HL-60 (cell line): ENCODE results near the gene KCNQ1.

Experiments used
- DNase-seq, 2 experiments: peaks; one replicate each; pipeline ENCODE4 v3.0.0-alpha.2; 2010 to 2020; ENCODE audit warnings: low read depth in 1 of 2, low spot score in 1 of 2
- H3K27ac ChIP-seq: fragments of 250-450 bp; sonication (Bioruptor Pico); replicated peaks from 2 replicates; pipeline ENCODE4 v1.5.1; 2020; ENCODE audit warnings: mild to moderate bottlenecking, moderate library complexity
- H3K27me3 ChIP-seq: fragments of 250-450 bp; sonication (Bioruptor Pico); 2 replicates; pipeline ENCODE4 v1.5.1; 2021; ENCODE audit warnings: mild to moderate bottlenecking, moderate library complexity; ENCODE audit not compliant: insufficient read depth, poor library complexity, severe bottlenecking
- H3K4me3 ChIP-seq: replicated peaks from 2 replicates; pipeline ENCODE4 v1.5.1; 2011; ENCODE audit warnings: mild to moderate bottlenecking, control low read depth, low read length; ENCODE audit not compliant: insufficient read depth
- GABPA ChIP-seq: IDR thresholded peaks from 2 replicates; pipeline ENCODE4 v1.6.1; 2012; ENCODE audit warnings: low read depth
- POLR2AphosphoS5 ChIP-seq: IDR thresholded peaks from 2 replicates; pipeline ENCODE4 v1.6.1; 2012; ENCODE audit warnings: low read depth
- SPI1 ChIP-seq: IDR thresholded peaks from 2 replicates; pipeline ENCODE4 v1.6.1; 2012; ENCODE audit warnings: low read depth, mild to moderate bottlenecking, borderline replicate concordance
- TF ChIP-seq, protein P1 (sequence below): IDR thresholded peaks from one replicate; pipeline ENCODE4 v1.5.1; 2011; ENCODE audit warnings: low read length, control low read depth, inconsistent platforms; ENCODE audit not compliant: insufficient read depth
- TF ChIP-seq, protein P2 (sequence below): IDR thresholded peaks from 2 replicates; pipeline ENCODE4 v1.6.1; 2012; ENCODE audit warnings: low read depth; ENCODE audit not compliant: insufficient replicate concordance

The KCNQ1 gene

DNA sequence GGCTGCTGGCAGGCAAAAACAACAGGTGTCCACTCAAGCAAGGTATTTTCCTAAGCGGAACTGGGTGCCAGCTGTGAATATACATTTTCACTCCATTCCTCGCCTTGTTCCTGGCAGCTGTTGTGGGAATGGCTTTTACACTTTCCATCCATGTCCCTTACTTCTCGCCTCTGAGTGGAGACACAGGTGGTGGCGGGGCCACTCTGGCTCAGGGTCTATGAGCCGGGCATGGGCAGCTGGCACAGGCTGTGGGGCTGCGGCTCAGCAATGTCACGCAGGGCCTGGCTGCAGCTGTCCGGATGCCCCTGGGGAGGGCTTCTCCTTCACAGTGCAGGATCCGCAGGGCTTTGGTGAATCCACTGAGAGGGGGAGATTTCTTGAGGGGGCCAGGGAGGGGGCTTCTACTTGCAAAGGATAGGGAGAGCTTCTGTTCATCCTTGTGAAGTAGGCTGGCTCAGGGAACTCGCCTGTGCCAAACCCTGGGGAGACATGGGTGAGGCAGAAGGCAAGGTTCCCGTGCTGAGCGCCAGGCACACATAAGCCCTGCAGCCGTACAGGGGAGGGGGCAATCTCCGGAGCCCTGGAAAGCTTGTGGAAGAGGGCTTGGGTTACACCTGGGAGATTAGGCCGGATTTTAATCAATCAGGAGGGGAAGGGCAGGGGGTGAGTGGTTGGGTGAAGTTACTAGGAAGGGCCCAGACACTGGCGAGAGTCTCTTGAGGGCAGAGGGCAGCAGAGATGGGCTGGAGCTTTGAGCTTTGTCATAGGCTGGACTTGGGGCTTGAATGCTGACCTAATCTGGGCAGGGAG, 209.3 kb downstream of the KCNQ1 start:
- DNase-seq = no peak
- Histone ChIP-seq H3K27me3 (no peaks in the 10 kb centered on the region), H3K27ac (no peak overlapping the region), H3K4me3 (no peak overlapping the region)
- TF ChIP-seq, protein P1, sequence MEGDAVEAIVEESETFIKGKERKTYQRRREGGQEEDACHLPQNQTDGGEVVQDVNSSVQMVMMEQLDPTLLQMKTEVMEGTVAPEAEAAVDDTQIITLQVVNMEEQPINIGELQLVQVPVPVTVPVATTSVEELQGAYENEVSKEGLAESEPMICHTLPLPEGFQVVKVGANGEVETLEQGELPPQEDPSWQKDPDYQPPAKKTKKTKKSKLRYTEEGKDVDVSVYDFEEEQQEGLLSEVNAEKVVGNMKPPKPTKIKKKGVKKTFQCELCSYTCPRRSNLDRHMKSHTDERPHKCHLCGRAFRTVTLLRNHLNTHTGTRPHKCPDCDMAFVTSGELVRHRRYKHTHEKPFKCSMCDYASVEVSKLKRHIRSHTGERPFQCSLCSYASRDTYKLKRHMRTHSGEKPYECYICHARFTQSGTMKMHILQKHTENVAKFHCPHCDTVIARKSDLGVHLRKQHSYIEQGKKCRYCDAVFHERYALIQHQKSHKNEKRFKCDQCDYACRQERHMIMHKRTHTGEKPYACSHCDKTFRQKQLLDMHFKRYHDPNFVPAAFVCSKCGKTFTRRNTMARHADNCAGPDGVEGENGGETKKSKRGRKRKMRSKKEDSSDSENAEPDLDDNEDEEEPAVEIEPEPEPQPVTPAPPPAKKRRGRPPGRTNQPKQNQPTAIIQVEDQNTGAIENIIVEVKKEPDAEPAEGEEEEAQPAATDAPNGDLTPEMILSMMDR = no peak
- no peak for TF ChIP-seq POLR2AphosphoS5
- TF ChIP-seq, protein P2, sequence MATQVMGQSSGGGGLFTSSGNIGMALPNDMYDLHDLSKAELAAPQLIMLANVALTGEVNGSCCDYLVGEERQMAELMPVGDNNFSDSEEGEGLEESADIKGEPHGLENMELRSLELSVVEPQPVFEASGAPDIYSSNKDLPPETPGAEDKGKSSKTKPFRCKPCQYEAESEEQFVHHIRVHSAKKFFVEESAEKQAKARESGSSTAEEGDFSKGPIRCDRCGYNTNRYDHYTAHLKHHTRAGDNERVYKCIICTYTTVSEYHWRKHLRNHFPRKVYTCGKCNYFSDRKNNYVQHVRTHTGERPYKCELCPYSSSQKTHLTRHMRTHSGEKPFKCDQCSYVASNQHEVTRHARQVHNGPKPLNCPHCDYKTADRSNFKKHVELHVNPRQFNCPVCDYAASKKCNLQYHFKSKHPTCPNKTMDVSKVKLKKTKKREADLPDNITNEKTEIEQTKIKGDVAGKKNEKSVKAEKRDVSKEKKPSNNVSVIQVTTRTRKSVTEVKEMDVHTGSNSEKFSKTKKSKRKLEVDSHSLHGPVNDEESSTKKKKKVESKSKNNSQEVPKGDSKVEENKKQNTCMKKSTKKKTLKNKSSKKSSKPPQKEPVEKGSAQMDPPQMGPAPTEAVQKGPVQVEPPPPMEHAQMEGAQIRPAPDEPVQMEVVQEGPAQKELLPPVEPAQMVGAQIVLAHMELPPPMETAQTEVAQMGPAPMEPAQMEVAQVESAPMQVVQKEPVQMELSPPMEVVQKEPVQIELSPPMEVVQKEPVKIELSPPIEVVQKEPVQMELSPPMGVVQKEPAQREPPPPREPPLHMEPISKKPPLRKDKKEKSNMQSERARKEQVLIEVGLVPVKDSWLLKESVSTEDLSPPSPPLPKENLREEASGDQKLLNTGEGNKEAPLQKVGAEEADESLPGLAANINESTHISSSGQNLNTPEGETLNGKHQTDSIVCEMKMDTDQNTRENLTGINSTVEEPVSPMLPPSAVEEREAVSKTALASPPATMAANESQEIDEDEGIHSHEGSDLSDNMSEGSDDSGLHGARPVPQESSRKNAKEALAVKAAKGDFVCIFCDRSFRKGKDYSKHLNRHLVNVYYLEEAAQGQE = no peak
- no peak for TF ChIP-seq GABPA
- TF ChIP-seq SPI1 = no peak

DNA sequence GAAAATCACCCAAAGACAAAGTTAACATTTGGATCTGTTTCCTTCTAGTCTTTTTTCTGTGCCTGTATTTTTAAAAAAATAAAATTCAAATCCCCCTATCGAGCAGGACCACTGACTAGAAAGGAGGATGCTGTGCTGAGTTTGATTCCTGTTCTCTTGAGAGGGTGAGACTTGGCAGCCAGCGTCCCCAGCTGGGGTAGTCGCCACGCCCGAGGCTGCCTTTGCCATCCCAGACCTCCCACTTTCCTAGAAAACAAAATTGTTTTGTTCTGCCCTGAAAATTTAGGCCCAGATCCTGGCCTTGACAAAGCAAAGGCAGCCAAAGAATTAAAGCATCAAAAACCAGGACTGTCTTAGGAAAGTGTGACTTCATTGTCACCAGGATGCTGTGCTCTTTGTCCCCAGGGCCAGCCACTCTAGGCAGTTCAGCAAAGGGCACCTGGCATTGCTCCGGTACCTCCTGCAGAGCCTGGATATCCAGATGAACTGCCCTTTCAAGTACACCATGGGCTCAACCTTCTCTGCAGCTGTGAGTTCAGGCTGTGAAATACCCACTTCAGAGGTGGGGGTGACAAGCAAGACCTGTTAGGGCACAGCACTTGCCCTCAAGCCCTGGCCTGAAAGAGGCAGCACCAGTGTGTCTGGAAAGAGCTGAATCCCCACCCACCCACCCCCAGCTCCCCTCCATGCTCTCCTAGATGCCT, 210.4 kb downstream of the KCNQ1 start:
- TF ChIP-seq POLR2AphosphoS5 (no peak), GABPA (no peak), SPI1 (no peak)
- TF ChIP-seq, protein P2 = no peak
- TF ChIP-seq, protein P1 = no peak

DNA sequence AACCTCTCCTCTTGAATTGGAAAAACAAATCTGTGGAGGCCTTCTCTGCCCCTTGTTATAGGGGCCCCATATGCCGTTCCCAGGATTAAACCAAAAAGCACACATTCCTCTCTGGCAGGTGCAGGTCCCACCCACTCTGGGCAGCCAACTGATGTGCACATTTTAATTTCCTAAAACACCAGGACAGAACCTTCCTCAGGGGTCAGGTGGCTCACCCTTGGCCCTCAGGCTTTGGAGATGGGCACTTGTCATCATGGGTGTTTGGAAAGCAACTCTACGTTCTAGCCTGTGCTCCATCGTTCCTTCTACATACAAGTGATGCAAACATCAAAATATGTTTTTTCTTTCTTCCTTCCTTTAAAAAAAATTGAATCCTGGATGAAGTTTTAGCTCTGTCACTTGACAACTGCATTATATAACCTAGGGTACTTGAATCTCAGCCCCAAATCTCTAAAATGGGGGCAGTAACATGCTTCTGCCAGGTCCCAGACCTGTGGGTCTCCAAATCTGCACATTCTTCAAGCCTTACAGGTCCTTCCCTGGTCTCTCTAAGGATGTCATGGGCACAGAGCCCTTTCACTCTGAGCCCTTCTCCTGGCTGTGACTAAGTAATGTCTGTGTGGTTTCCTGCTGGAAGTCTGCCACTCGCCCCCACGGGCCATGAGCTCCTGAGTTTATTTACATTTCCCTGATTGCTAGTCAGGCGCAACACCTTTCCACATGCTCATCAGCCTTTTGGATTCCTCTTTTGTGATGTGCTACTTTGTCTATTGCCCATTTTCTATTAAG, 211.2 kb downstream of the KCNQ1 start:
- no peak for DNase-seq
- TF ChIP-seq SPI1 (no peak), POLR2AphosphoS5 (no peak), GABPA (no peak)
- TF ChIP-seq, protein P1 = no peak
- TF ChIP-seq, protein P2 = no peak
- Histone ChIP-seq H3K27me3 (no peaks in the 10 kb centered on the region), H3K27ac (no peak overlapping the region), H3K4me3 (no peak overlapping the region)

More for the DNA sequence above, 210.4 kb downstream of the KCNQ1 start:
- H3K27ac ChIP-seq = no peak overlapping the region
- DNase-seq = no peak
- no peak overlapping the region for H3K4me3 ChIP-seq
- no peaks in the 10 kb centered on the region for H3K27me3 ChIP-seq
